Measurements from ENCODE around the gene AHI1. TPM values are rescaled to one million over a fixed set of nuclear protein-coding genes. Genes with fewer than 3 reads are reported as not detected.
"Not testable (repeated sequence)": the region's sequence is repeated elsewhere in the genome, so short reads cannot be mapped to it uniquely, and the experiment has no call there.

AHI1 gene
- total RNA-seq, 1 experiment from 2014 or later = 26.5 TPM

DNA sequence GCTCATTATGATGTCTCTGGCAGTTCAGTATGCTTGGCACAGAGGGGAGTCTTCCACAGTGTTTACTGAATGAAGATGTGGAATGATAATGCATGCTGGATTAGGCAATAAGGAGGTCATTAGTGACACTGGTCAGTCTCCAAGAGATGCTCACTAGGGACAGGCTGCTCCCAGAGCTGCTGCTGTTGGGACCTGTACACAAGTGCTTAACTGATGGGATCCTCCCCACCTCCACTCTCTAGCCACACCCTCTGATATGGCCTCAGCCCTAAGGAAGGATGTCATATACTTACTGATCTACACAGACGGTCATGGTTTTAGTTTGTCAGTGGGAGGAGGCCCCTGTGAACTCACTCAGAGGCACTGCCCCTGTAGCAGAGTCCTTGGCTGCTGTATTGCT lies 243.1 kb downstream of the AHI1 start:
- TF ChIP-seq, protein P1, sequence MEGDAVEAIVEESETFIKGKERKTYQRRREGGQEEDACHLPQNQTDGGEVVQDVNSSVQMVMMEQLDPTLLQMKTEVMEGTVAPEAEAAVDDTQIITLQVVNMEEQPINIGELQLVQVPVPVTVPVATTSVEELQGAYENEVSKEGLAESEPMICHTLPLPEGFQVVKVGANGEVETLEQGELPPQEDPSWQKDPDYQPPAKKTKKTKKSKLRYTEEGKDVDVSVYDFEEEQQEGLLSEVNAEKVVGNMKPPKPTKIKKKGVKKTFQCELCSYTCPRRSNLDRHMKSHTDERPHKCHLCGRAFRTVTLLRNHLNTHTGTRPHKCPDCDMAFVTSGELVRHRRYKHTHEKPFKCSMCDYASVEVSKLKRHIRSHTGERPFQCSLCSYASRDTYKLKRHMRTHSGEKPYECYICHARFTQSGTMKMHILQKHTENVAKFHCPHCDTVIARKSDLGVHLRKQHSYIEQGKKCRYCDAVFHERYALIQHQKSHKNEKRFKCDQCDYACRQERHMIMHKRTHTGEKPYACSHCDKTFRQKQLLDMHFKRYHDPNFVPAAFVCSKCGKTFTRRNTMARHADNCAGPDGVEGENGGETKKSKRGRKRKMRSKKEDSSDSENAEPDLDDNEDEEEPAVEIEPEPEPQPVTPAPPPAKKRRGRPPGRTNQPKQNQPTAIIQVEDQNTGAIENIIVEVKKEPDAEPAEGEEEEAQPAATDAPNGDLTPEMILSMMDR (IDR thresholded peaks at IDR 0.05; ENCODE audit: unreplicated experiment) = no peak
- Mint-ChIP-seq H3K9me3 (ENCODE audit: unreplicated experiment) (no peaks in the 10 kb centered on the region), H3K27me3 (ENCODE audit: insufficient read depth, unreplicated experiment) (peaks cover 7% of the 10 kb centered on the region), H3K27ac (ENCODE audit: low read depth, unreplicated experiment) (no peak overlapping the region), H3K4me1 (ENCODE audit: insufficient read depth, unreplicated experiment) (no peaks in the 10 kb centered on the region), H3K36me3 (ENCODE audit: insufficient read depth, unreplicated experiment) (no peaks in the 10 kb centered on the region), H3K4me3 (ENCODE audit: unreplicated experiment) (no peak overlapping the region)
- no TSS peak for BruUV-seq (replicated peaks)
- ChIA-PET CTCF (no interaction called here), POLR2A (no interaction called here)
- intact Hi-C loops (cut with micrococcal nuclease) = no loop called here
- DNase-seq (ENCODE audit: unreplicated experiment) = no peak

DNA sequence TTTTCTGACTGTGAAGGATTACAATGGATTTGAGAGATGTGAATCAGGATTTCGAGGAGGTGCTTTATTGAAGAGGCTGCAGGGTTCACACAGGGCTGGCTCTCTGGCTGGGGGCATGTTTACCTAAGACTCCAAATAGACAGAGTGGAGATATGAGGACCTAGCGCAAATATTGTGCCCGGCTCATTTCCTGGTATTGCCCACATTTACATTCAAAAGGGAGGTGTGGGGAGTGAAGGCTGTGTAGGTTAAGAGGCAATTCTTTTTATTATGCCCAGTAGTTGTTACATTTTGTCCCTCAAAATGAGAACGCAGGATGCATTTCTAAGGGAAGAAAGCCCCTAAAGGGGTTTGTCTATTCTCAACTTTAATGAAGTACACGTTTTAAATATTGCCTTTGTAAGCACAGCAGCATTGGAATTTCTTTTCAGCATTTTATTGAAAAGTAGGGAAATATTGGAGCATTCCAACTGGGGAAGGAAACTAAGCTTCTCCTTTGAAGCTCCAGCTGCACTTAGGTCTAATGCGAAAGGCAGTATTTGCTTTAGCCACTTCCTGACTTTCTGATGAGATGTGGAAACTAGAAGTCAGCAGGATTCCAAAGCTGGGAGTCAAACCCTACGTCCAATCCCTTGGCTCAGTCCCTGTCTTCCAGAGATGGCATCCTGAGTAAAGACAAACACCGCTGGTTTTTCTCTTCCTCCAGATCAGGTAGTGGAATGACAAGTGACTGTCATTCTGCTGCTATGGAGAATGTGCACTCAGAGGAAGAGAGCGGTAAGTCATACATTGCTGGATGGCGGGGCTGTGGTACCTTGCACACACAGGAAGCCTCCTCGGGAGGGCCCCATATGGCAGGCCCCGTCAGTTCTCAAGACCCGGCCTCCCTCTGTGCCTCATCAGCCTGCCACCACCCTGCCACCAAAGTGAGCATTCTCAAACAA lies 245.8 kb downstream of the AHI1 start:
- intact Hi-C loops (cut with micrococcal nuclease) = no loop called here
- POLR2A ChIA-PET = interaction anchor here (0.6 kb wide), 1 partner anchor 448 kb away, joined by 4 read pairs; no protein-coding TSS in a partner anchor
- Mint-ChIP-seq H3K9me3 (ENCODE audit: unreplicated experiment) (no peaks in the 10 kb centered on the region), H3K4me3 (ENCODE audit: unreplicated experiment) (no peak overlapping the region), H3K27me3 (ENCODE audit: insufficient read depth, unreplicated experiment) (no peaks in the 10 kb centered on the region), H3K27ac (ENCODE audit: low read depth, unreplicated experiment) (no peak overlapping the region), H3K4me1 (ENCODE audit: insufficient read depth, unreplicated experiment) (no peaks in the 10 kb centered on the region), H3K36me3 (ENCODE audit: insufficient read depth, unreplicated experiment) (no peaks in the 10 kb centered on the region)
- BruUV-seq (replicated peaks) = no TSS peak
- CTCF ChIA-PET = interaction anchor here (0.5 kb wide), 1 partner anchor 19 kb away, joined by 4 read pairs; no protein-coding TSS in a partner anchor
- DNase-seq (ENCODE audit: unreplicated experiment) = no peak
- TF ChIP-seq, protein P1 (IDR thresholded peaks at IDR 0.05; ENCODE audit: unreplicated experiment) = no peak

DNA sequence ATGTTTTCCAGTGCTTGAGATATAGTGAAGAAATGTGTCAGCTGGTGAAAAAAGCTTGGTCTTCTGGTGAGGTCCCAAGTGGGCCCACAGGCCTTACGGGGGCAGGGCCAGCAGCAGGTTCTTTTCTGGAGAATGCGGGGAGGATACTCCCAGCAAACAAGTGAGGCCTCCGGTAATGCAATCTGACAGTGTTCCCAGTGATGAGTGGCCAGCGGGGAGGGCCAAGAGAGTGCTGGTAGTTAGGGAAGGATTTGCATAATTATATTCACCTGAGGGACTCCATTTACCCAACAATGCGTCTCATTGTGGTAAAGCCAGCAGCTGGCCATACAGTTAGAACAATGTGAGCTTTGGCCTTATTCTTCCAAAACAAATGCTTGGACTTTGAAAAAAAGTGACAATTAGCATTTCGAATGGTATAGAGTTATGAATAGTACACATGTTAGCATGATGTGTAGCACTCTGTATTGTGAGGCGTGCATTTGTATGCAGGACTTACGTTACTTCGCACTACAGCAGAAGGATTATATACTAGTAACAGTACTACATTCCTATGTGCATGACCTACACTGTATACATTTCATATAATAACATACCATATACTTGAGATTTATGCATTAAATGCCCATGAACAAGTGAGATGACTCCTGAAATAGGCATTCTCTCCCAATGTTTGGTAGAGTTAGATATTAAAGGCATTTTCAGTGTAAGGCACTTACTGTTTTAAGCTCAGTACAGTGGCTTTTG lies 246.6 kb downstream of the AHI1 start:
- ChIA-PET CTCF (no interaction called here), POLR2A (interaction anchor here (0.6 kb wide), 1 partner anchor 449 kb away, joined by 4 read pairs; no protein-coding TSS in a partner anchor)
- Mint-ChIP-seq H3K9me3 (ENCODE audit: unreplicated experiment) (no peaks in the 10 kb centered on the region), H3K4me3 (ENCODE audit: unreplicated experiment) (no peak overlapping the region), H3K36me3 (ENCODE audit: insufficient read depth, unreplicated experiment) (no peaks in the 10 kb centered on the region), H3K27me3 (ENCODE audit: insufficient read depth, unreplicated experiment) (no peaks in the 10 kb centered on the region), H3K4me1 (ENCODE audit: insufficient read depth, unreplicated experiment) (no peaks in the 10 kb centered on the region), H3K27ac (ENCODE audit: low read depth, unreplicated experiment) (no peak overlapping the region)
- TF ChIP-seq, protein P1 (IDR thresholded peaks at IDR 0.05; ENCODE audit: unreplicated experiment) = no peak
- DNase-seq (ENCODE audit: unreplicated experiment) = no peak
- intact Hi-C loops (cut with micrococcal nuclease) = no loop called here
- no TSS peak for BruUV-seq (replicated peaks)

DNA sequence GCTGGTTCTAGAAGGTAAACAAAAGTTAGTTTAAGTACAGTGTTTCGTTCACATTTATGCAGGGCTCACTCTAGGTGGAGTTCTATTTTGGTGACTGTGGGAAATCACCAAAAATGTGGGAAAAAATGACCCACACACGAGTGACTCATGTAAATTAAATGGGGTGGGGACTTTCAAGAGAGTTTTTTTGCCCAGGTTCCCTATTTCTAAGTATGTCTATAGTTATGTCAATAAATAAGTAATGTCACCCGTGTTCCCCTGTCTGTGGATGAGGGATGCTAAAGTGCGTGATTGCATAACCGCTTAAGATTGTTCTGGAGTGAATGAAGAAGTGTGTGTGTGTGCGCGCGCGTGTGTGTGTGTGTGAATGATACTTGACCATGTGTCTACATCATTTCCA lies 247.3 kb downstream of the AHI1 start:
- intact Hi-C loops (cut with micrococcal nuclease) = no loop called here
- Mint-ChIP-seq H3K4me1 (ENCODE audit: insufficient read depth, unreplicated experiment) (no peaks in the 10 kb centered on the region), H3K27me3 (ENCODE audit: insufficient read depth, unreplicated experiment) (no peaks in the 10 kb centered on the region), H3K4me3 (ENCODE audit: unreplicated experiment) (no peak overlapping the region), H3K9me3 (ENCODE audit: unreplicated experiment) (no peaks in the 10 kb centered on the region), H3K27ac (ENCODE audit: low read depth, unreplicated experiment) (no peak overlapping the region), H3K36me3 (ENCODE audit: insufficient read depth, unreplicated experiment) (no peaks in the 10 kb centered on the region)
- TF ChIP-seq, protein P1 (IDR thresholded peaks at IDR 0.05; ENCODE audit: unreplicated experiment) = no peak
- POLR2A ChIA-PET = no interaction called here
- DNase-seq (ENCODE audit: unreplicated experiment) = no peak
- CTCF ChIA-PET = no interaction called here
- BruUV-seq (replicated peaks) = no TSS peak

DNA sequence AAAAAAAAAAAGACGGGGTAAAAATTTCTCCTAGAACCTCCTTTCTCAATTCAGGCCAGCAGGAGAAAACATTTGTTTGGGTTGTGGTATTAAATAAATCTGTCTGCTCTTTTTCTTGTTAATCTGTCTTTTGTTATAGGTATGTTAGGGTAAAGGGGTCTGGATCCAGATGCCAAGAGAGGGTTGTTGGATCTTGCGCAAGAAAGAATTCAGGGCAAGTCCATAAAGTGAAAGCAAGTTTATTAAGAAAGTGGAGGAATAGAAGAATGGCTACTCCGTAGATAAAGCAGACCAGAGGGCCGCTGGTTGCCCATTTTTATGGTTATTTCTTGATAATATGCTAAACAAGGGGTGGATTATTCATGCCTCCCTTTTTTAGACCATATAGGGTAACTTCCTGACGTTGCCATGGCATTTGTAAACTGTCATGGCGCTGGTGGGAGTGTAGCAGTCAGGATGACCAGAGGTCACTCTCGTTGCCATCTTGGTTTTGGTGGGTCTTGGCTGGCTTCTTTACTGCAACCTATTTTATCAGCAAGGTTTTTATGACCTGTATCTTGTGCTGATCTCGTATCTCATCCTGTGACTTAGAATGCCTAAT lies 251.0 kb downstream of the AHI1 start:
- BruUV-seq (replicated peaks); H3K36me3 Mint-ChIP-seq (ENCODE audit: insufficient read depth, unreplicated experiment); CTCF ChIA-PET; intact Hi-C loops (cut with micrococcal nuclease); DNase-seq (ENCODE audit: unreplicated experiment); H3K9me3 Mint-ChIP-seq (ENCODE audit: unreplicated experiment); H3K4me3 Mint-ChIP-seq (ENCODE audit: unreplicated experiment); H3K27ac Mint-ChIP-seq (ENCODE audit: low read depth, unreplicated experiment); H3K27me3 Mint-ChIP-seq (ENCODE audit: insufficient read depth, unreplicated experiment); H3K4me1 Mint-ChIP-seq (ENCODE audit: insufficient read depth, unreplicated experiment): not testable (repeated sequence)
- POLR2A ChIA-PET = interaction anchor here (0.6 kb wide), 1 partner anchor 11 kb away, joined by 3 read pairs; no protein-coding TSS in a partner anchor
